ENCODE data around the gene NELFB.
A peak's percentile ranks its signal among the peaks of the same experiment; 100 is the strongest.

NELFB gene

DNA sequence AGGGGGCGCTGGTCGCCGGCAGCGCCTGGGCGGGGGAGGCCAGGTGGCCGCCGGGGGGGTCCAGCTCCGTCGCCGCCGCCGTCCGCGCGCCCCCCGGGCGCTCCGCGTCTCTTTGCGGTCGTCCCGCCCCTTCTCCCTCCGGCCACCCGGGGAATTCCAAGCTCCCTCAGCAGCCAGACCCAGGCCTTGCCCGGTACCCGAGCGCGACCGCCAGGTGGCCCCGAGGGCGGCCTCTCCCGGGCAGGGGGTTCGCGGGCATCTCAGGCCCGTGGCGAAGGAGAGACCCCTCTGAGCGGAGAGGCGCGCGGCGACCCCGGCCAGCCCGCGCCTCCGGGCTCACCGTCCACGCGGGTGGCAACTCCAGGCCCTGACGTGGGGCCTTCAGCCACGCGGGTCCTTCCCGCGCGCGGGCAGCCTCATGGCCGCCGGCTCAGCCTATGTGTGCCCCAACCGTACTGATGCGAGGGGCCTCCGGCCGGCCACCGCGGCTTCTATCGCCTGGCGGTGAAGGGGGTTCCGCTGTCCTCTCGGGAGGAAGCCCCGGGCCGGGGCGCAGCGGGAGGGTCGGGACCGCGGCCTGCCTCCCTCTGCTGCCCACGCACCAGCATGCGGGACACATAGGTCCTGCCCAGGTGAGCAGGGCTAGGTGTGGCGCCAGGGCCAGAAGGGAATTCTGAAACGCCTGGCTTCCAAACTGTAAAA lies 47.5 kb downstream of the NELFB start:
- H3K79me2 ChIP-seq (ENCODE audit: control insufficient read depth, insufficient read depth, low read length, unreplicated experiment), result no peaks in the 10 kb centered on the region
- H3K27me3 ChIP-seq (ENCODE audit: insufficient read depth, low read length), result peaks cover 34% of the 10 kb centered on the region
- peak overlapping the region; percentile 73 for H3K4me3 ChIP-seq (ENCODE audit: low read depth, low read length)
- no peaks in the 10 kb centered on the region for H3K36me3 ChIP-seq (ENCODE audit: insufficient read depth, low read length)
- peaks cover 5% of the 10 kb centered on the region for H3K4me1 ChIP-seq (ENCODE audit: control insufficient read depth, insufficient read depth, low read length, unreplicated experiment)
- H3K27ac ChIP-seq (ENCODE audit: low read depth, low read length), result no peak overlapping the region
- H2AFZ ChIP-seq (ENCODE audit: low read length, unreplicated experiment), result peak overlapping the region; percentile 23

DNA sequence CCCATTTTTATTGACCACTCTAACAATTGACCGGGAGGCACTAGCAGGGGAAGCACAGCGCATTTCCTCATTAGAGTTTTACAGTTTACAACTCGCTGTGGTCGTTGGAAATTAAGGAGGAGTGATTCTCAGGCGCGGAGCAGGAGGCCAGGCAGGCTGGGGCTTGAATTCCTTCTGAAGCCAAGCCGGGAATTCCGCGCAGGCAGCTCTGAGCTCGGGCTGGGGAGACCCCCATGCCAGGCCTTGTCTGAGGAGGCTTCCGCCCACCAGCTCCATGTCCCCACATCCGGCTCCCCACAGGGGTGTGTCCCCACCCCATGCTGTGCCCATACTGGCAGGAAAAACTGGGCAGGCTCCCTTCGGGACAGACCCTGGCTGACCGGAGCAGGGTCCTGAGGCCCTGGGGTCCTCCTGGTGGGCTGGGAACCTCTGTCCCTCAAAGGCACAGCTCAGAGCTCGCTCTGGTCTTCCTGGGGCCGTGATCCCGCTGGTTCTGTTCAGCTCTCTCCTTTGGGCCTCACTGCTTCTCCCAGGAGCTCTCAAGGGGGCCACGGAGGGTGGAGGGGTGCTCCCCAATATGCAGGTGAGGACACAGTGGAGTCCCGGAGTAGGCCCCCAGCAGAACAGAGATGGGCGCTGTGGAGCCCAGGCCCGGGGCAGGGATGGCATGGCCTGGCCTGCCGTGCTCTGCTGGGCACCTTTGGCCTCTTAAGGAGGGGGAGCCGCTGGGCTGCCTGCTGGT lies 48.2 kb downstream of the NELFB start:
- peaks cover 28% of the 10 kb centered on the region for H3K27me3 ChIP-seq (ENCODE audit: insufficient read depth, low read length)
- H3K36me3 ChIP-seq (ENCODE audit: insufficient read depth, low read length), result no peaks in the 10 kb centered on the region
- no peak overlapping the region for H3K27ac ChIP-seq (ENCODE audit: low read depth, low read length)
- no peaks in the 10 kb centered on the region for H3K79me2 ChIP-seq (ENCODE audit: control insufficient read depth, insufficient read depth, low read length, unreplicated experiment)
- H3K4me3 ChIP-seq (ENCODE audit: low read depth, low read length), result peak overlapping the region; percentile 73; the same call in 1 of the 2 replicates
- H2AFZ ChIP-seq (ENCODE audit: low read length, unreplicated experiment), result no peak overlapping the region
- H3K4me1 ChIP-seq (ENCODE audit: control insufficient read depth, insufficient read depth, low read length, unreplicated experiment), result peaks cover 5% of the 10 kb centered on the region

DNA sequence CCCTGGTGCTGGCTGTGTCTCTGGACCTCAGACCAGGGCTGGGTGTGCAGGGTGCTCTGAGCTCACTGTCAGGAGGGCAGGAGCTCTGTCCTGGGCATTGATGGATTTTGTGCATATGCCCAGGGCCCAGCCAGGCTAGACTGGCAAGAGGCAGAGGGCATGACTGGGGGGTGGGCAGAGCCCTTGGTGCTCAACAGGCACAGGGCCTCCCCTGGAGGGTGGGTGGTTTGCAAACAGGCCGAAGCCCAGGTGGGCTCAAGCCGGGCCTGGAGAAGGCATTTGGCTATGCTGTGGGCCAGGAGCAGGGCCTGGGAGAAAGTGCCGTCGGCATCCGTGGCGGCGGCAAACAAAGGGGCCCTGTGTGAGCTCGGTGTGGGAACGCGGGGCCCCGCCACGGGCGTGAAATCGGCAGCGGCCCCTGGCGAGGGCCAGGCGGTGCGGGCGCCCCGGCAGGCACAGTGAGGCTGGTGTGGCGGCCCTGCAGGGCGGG lies 48.8 kb downstream of the NELFB start:
- H3K4me1 ChIP-seq (ENCODE audit: control insufficient read depth, insufficient read depth, low read length, unreplicated experiment), result peaks cover 5% of the 10 kb centered on the region
- H3K27ac ChIP-seq (ENCODE audit: low read depth, low read length), result no peak overlapping the region
- no peak overlapping the region for H2AFZ ChIP-seq (ENCODE audit: low read length, unreplicated experiment)
- no peaks in the 10 kb centered on the region for H3K79me2 ChIP-seq (ENCODE audit: control insufficient read depth, insufficient read depth, low read length, unreplicated experiment)
- no peak overlapping the region for H3K4me3 ChIP-seq (ENCODE audit: low read depth, low read length)
- no peaks in the 10 kb centered on the region for H3K36me3 ChIP-seq (ENCODE audit: insufficient read depth, low read length)
- H3K27me3 ChIP-seq (ENCODE audit: insufficient read depth, low read length), result peaks cover 22% of the 10 kb centered on the region

DNA sequence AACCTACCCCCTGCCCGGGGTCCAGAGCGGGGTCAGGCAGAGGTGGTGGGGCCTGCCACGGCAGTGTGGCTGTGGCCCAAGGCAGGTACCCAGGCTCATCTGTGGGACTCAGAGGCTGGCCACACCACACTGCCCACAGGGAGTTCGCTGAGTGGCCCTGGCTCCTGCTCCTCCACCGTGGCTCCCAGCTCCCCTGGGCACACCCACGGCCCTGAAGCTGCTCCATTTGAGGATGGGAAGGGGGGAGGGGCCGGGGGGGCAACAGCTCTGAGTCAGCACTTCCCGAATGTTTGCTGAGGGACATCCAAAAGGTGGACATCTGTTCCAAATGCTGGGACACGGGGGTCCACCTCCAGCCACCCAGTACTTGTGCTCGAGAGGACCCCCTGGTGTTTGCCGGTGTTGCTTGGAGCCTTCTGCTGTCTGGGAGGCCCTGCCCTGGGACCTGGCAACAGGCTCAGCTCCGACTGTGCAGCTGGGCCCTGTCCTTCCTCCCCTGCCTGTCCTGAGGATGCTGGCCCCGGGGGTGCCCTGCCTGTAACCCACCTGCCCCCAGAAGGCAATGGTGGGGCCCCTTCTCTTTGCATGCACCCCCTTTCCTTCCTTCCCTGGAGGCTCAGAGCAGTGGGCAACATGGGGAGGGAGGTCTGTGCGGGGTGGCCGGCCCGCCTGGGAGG lies 49.4 kb downstream of the NELFB start:
- Histone ChIP-seq H2AFZ (ENCODE audit: low read length, unreplicated experiment) (no peak overlapping the region), H3K79me2 (ENCODE audit: control insufficient read depth, insufficient read depth, low read length, unreplicated experiment) (no peaks in the 10 kb centered on the region), H3K4me3 (ENCODE audit: low read depth, low read length) (no peak overlapping the region), H3K27me3 (ENCODE audit: insufficient read depth, low read length) (peaks cover 16% of the 10 kb centered on the region), H3K27ac (ENCODE audit: low read depth, low read length) (no peak overlapping the region), H3K36me3 (ENCODE audit: insufficient read depth, low read length) (no peaks in the 10 kb centered on the region), H3K4me1 (ENCODE audit: control insufficient read depth, insufficient read depth, low read length, unreplicated experiment) (peaks cover 5% of the 10 kb centered on the region)

DNA sequence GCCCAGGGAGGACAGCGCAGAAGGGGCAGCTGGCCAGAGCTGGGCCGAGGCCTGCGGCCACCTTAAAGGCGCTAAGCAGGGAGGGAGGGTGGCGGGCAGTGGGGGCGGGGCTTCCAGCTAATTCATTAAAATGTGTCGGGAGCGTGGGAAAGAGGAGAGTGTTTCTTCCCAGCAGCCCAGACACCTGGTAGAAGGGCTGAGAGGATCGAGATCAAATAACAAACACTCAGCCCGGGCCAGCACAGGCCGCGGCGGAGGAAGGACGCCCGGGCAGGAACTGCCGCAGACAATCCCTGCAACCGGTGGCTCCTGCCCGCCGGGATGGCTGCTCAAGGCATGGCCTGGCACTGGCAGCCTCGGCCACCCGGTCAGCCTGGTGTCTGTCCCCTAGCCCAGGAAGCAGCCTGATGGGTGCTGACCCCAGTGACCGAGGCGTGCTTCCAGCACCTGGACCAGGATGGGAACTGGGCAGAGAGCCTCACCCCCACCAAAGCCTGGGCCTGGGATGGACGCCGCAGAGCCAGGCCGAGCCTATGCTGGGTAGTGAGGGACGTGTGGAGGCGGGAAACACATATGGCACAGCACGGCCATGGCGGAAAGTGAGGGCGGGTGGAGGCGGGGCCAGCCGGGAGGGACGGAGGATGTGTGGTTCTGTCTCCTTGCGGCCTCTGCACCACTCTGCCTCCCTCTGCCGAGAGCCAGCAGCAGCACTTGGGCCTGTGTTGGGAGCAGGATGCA lies 50.1 kb downstream of the NELFB start:
- H3K27ac ChIP-seq (ENCODE audit: low read depth, low read length), result no peak overlapping the region
- H2AFZ ChIP-seq (ENCODE audit: low read length, unreplicated experiment), result no peak overlapping the region

DNA sequence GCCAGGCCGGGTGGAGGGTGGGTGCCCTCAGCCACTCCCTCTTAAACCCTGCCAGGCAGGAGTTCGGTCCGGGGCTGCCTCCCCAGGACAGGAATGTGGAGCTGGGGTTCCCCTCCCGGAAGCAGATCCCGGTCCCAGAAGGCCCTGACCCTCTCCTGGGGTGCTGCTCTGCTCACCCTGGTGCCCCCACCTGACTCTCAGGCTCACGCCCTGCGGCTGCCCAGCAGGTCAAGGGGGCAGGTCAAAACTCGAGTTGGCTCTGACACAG lies 50.6 kb downstream of the NELFB start:
- no peaks in the 10 kb centered on the region for H3K79me2 ChIP-seq (ENCODE audit: control insufficient read depth, insufficient read depth, low read length, unreplicated experiment)
- H3K27ac ChIP-seq (ENCODE audit: low read depth, low read length), result no peak overlapping the region
- H3K4me3 ChIP-seq (ENCODE audit: low read depth, low read length), result no peak overlapping the region
- H3K36me3 ChIP-seq (ENCODE audit: insufficient read depth, low read length), result no peaks in the 10 kb centered on the region
- H3K4me1 ChIP-seq (ENCODE audit: control insufficient read depth, insufficient read depth, low read length, unreplicated experiment), result peaks cover 5% of the 10 kb centered on the region
- H2AFZ ChIP-seq (ENCODE audit: low read length, unreplicated experiment), result no peak overlapping the region
- H3K27me3 ChIP-seq (ENCODE audit: insufficient read depth, low read length), result peaks cover 4% of the 10 kb centered on the region; the same call in 1 of the 2 replicates

More for the DNA sequence above, 50.1 kb downstream of the NELFB start:
- no peak overlapping the region for H3K4me3 ChIP-seq (ENCODE audit: low read depth, low read length)
- peaks cover 5% of the 10 kb centered on the region for H3K4me1 ChIP-seq (ENCODE audit: control insufficient read depth, insufficient read depth, low read length, unreplicated experiment)
- H3K36me3 ChIP-seq (ENCODE audit: insufficient read depth, low read length), result no peaks in the 10 kb centered on the region
- H3K27me3 ChIP-seq (ENCODE audit: insufficient read depth, low read length), result peaks cover 9% of the 10 kb centered on the region
- no peaks in the 10 kb centered on the region for H3K79me2 ChIP-seq (ENCODE audit: control insufficient read depth, insufficient read depth, low read length, unreplicated experiment)

DNA sequence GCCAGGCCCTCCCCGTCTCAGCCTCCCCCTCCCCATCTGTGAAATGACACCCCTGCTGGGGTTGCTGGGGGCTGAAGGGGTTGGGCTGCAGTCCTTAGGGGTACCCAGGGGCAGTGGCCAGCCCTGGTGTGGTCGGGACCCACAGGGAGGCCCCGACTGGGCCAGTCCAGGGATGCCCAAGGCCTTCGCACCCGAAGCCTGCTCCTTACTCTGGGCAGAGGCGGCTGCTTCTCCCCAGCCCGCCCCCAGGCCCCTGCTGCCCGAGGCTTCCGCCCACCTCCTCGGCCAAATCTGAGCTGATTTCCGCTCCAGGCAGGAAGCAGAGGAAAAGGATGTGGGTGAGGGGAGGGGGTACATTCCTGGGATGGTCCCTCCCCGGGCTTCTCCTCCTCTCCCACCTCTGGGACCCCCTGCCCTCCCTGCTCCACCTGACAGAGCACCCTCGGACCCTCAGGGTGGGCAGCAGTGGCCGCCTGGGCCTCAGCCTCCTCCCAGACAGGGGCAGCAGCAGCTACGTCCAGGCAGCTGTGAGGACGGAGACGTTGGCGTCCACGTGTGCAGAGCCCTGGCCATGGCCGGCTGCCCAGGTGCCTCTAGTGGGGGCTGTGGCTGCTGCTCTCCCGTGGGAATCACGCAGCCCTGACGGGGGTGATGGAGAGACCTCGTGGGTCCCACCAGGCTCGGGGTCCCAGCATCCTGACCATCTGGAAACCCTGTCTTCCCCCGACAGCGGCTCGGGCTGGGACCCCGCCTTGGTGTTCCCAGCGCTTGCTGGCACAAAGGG lies 51.1 kb downstream of the NELFB start:
- H3K79me2 ChIP-seq (ENCODE audit: control insufficient read depth, insufficient read depth, low read length, unreplicated experiment), result no peaks in the 10 kb centered on the region
- H3K27me3 ChIP-seq (ENCODE audit: insufficient read depth, low read length), result no peaks in the 10 kb centered on the region; the same call in 1 of the 2 replicates
- H2AFZ ChIP-seq (ENCODE audit: low read length, unreplicated experiment), result no peak overlapping the region
- no peaks in the 10 kb centered on the region for H3K36me3 ChIP-seq (ENCODE audit: insufficient read depth, low read length)
- H3K4me1 ChIP-seq (ENCODE audit: control insufficient read depth, insufficient read depth, low read length, unreplicated experiment), result peaks cover 5% of the 10 kb centered on the region
- no peak overlapping the region for H3K27ac ChIP-seq (ENCODE audit: low read depth, low read length)
- no peak overlapping the region for H3K4me3 ChIP-seq (ENCODE audit: low read depth, low read length)

DNA sequence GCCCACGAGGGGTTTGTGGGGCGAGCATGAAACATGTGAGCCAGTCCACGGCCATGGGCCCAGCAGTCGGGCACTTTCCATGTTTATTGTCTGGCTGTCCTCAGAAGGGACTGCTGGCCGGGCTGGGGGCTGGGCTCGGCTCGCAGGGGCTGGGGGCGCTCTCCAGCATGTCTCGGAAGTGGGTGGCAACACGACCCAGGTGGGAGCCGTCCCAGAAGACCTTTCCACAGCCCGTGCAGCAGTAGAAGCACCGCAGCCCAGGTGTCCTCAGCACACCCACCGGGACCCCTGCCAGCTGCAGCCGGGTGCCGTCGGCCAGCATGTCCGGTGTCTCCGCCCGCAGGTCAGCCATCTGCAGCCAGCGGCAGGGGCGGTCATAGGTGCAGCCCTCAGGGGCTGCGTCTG lies 51.7 kb downstream of the NELFB start:
- Histone ChIP-seq H3K4me1 (ENCODE audit: control insufficient read depth, insufficient read depth, low read length, unreplicated experiment) (peaks cover 5% of the 10 kb centered on the region), H3K27ac (ENCODE audit: low read depth, low read length) (no peak overlapping the region), H2AFZ (ENCODE audit: low read length, unreplicated experiment) (no peak overlapping the region), H3K36me3 (ENCODE audit: insufficient read depth, low read length) (no peaks in the 10 kb centered on the region), H3K79me2 (ENCODE audit: control insufficient read depth, insufficient read depth, low read length, unreplicated experiment) (no peaks in the 10 kb centered on the region), H3K4me3 (ENCODE audit: low read depth, low read length) (no peak overlapping the region), H3K27me3 (ENCODE audit: insufficient read depth, low read length) (no peaks in the 10 kb centered on the region)

DNA sequence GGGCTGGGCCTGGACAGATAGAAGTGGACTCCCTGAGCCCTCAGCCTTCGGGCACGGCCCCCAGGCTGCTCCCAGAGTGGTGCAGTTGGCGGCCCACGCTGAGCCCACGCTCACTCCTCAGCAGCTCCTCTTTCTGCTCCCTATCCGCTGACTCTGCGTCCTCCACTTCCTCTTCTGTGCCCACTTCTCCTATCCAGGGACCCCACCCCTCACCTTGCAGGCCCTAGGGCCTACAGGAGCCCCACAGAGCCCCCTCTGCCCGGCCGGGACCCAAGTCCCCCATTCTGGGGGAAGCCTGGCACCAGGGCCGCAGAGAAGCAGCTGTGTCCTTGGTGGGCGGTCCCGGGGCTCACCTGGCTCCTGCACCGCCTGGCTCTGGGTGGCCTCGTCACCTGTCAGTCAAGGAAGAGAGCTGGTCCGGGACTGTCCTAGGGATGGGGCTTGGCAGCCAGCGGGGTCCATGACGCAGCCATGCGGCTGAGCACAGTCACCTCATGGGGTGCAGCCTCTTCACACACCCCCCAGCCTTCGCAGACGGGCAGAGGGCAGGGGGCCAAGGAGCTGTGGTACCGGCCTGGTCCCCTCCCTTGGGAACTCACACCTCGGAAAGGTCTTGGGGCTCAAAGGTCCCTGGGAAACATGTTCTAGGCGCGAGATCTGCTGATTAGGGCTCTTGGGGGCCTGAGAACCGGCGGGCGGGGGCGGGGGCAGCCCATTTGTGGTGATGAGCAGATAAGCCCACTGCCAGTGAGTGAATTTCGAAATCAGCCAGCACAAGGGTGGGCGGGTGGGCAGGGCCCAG lies 52.3 kb downstream of the NELFB start:
- Histone ChIP-seq H3K79me2 (ENCODE audit: control insufficient read depth, insufficient read depth, low read length, unreplicated experiment) (no peaks in the 10 kb centered on the region), H2AFZ (ENCODE audit: low read length, unreplicated experiment) (no peak overlapping the region), H3K27ac (ENCODE audit: low read depth, low read length) (no peak overlapping the region), H3K4me3 (ENCODE audit: low read depth, low read length) (no peak overlapping the region), H3K27me3 (ENCODE audit: insufficient read depth, low read length) (no peaks in the 10 kb centered on the region), H3K4me1 (ENCODE audit: control insufficient read depth, insufficient read depth, low read length, unreplicated experiment) (peaks cover 5% of the 10 kb centered on the region), H3K36me3 (ENCODE audit: insufficient read depth, low read length) (no peaks in the 10 kb centered on the region)
